ENCODE measurements around the gene CAV1.

- no peak for TF ChIP-seq CTCF (IDR thresholded peaks at IDR 0.05)
- no peak for TF ChIP-seq POLR2A (IDR thresholded peaks at IDR 0.05)
These were observed 20.7 kb downstream of the CAV1 start for GRCh38 chr7:116545411-116545993.
